Prostate gland (tissue), 2 donors: ENCODE results near the gene HIC2.

Experiments
- POLR2A ChIP-seq: fragments of 450-650 bp; IDR thresholded peaks from one replicate; pipeline ENCODE4 v1.6.1; 2016; ENCODE audit warnings: antibody characterized with exemption, mild to moderate bottlenecking
- POLR2AphosphoS5 ChIP-seq: sonication (generic); formaldehyde crosslinking; IDR thresholded peaks from one replicate; pipeline ENCODE4 v1.6.1; 2017; ENCODE audit warnings: antibody characterized with exemption
- TF ChIP-seq, protein P1 (sequence below), 4 experiments: fragments of 200-600 bp in 2 of 4; fragments of 450-650 bp in 2 of 4; sonication (generic) in 2 of 4; IDR thresholded peaks; 1 replicate in 3 of 4; 2 replicates in 1 of 4; pipeline ENCODE4 v1.5.1; 2016 to 2019; ENCODE audit warnings: antibody characterized with exemption in 4 of 4, mild to moderate bottlenecking in 2 of 4, moderate library complexity in 2 of 4

DNA sequence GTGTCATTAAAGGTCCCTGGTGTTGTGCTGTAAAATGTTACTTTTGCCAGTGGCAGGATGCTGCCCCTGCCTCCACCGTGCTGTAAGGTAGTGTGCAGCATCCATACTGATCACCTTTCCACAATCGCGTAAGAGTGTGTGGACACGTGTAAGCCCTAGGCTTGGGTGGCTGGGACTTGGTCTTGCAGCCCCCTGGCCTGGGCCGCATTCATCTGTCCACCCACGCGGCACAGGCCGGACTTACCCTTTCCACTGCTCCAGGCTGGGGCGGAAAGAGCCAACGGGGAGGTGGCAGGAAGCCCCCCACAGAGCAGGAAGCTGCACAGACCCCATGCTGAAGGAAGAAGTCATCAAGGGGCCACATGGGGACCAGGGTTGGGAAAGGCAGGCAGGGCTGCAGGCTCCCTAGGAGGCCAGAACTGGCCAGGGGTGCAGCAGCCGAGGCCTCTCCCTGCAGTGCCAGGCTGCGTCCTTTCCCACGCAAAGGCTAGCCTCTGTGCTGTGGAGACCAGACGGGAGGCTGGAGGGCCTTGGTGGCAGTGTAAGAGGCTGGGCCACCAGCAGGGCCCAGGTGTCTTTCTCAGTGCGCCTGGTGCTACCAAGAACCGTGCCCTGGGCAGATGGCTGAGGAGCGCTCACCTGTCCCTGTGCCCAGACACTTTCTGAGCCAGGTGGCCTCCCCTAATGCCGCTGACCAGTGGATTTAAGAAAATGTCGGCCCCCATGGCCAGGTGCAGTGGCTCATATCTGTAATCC is 38.3 kb downstream of the HIC2 start:
- TF ChIP-seq POLR2AphosphoS5: no peak
- TF ChIP-seq, protein P1, sequence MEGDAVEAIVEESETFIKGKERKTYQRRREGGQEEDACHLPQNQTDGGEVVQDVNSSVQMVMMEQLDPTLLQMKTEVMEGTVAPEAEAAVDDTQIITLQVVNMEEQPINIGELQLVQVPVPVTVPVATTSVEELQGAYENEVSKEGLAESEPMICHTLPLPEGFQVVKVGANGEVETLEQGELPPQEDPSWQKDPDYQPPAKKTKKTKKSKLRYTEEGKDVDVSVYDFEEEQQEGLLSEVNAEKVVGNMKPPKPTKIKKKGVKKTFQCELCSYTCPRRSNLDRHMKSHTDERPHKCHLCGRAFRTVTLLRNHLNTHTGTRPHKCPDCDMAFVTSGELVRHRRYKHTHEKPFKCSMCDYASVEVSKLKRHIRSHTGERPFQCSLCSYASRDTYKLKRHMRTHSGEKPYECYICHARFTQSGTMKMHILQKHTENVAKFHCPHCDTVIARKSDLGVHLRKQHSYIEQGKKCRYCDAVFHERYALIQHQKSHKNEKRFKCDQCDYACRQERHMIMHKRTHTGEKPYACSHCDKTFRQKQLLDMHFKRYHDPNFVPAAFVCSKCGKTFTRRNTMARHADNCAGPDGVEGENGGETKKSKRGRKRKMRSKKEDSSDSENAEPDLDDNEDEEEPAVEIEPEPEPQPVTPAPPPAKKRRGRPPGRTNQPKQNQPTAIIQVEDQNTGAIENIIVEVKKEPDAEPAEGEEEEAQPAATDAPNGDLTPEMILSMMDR (IDR thresholded peaks at IDR 0.05): no peak
- TF ChIP-seq POLR2A: no peak
